Activated naive CD4-positive, alpha-beta T cell treated with anti-CD3 and anti-CD28 coated beads, Interleukin-2, amount 50 U/mL, for 24 hours (primary cell): ENCODE measurements around the gene FHL1.

Experiments used
- H3K27ac Mint-ChIP-seq: one replicate; pipeline ENCODE4 v1.8.0; 2021; ENCODE audit warnings: mild to moderate bottlenecking, mixed read lengths
- H3K27me3 Mint-ChIP-seq: one replicate; pipeline ENCODE4 v1.8.0; 2021; ENCODE audit warnings: mixed read lengths
- H3K36me3 Mint-ChIP-seq: one replicate; pipeline ENCODE4 v1.8.0; 2021; ENCODE audit warnings: mixed read lengths
- H3K4me1 Mint-ChIP-seq: one replicate; pipeline ENCODE4 v1.8.0; 2021; ENCODE audit warnings: mixed read lengths
- H3K4me3 Mint-ChIP-seq: one replicate; pipeline ENCODE4 v1.8.0; 2021; ENCODE audit warnings: mild to moderate bottlenecking, mixed read lengths
- H3K9me3 Mint-ChIP-seq: one replicate; pipeline ENCODE4 v1.8.0; 2021; ENCODE audit warnings: mixed read lengths

FHL1 gene

DNA sequence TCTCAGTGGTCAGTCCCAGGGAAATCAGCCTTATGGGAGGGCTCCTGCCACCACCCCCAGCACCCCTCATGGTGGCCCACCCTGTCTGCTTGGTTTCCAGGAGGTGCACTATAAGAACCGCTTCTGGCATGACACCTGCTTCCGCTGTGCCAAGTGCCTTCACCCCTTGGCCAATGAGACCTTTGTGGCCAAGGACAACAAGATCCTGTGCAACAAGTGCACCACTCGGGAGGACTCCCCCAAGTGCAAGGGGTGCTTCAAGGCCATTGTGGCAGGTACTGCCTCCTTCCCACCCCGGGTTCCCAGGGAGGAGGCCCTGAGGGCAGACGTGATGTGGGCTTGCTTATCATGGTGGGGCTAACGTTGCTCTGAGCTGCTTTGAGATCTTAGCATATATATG, 59.6 kb downstream of the FHL1 start:
- peaks cover 28% of the 10 kb centered on the region for H3K4me1 Mint-ChIP-seq
- H3K36me3 Mint-ChIP-seq, result peaks cover 3% of the 10 kb centered on the region
- H3K27ac Mint-ChIP-seq, result no peak overlapping the region
- H3K4me3 Mint-ChIP-seq, result no peak overlapping the region
- no peaks in the 10 kb centered on the region for H3K27me3 Mint-ChIP-seq
- no peaks in the 10 kb centered on the region for H3K9me3 Mint-ChIP-seq

DNA sequence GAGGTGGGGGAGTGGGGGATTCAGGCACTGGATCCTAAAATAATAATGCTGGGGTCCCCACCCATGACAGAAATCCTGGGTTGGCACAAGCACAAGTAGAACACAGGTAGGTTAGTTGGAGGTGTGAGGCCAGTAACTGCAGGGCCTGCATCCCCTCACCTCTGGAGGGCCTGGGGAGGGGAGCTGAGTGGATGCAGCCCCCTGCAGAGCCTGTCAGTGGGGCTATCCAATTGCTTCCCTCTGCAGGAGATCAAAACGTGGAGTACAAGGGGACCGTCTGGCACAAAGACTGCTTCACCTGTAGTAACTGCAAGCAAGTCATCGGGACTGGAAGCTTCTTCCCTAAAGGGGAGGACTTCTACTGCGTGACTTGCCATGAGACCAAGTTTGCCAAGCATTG, 60.2 kb downstream of the FHL1 start:
- Mint-ChIP-seq H3K27me3 (no peaks in the 10 kb centered on the region), H3K9me3 (no peaks in the 10 kb centered on the region)

DNA sequence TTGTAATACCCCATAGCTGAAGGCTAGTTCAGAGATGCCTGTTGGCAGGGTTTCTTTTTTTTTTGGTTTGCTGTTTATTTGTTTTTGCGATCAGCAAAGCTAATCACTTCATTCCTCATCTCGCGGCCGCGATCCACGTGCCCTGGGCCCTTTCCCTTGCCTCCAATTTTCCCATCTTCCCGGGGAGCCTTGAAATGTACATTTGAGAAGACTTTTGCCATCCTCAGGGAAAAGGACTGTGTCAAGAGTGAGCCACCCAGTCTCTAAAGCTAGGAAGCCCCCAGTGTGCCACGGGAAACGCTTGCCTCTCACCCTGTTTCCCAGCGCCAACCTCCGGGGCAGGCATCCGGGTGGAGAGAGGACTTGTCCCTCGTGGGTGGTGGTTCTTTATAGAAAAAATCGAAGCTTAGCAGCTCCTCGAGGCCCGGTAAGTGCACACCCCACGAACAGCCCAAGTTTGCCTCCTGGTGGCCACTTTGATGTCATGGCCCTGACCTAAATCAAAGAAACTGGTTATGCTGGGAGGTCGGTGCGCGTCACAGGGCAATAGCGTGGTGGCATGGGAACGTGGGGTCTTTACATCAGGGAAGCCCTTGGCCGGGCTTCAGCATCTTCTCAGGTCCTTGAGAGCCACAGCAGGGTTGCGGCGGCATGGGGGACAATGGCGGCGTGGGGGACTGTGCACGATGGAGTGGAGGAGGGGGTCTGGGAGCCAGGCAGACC, 61.8 kb downstream of the FHL1 start:
- Mint-ChIP-seq H3K4me1 (peaks cover 14% of the 10 kb centered on the region), H3K4me3 (no peak overlapping the region), H3K9me3 (no peaks in the 10 kb centered on the region), H3K36me3 (peaks cover 3% of the 10 kb centered on the region), H3K27ac (no peak overlapping the region), H3K27me3 (no peaks in the 10 kb centered on the region)

More for the DNA sequence above, 60.2 kb downstream of the FHL1 start:
- H3K36me3 Mint-ChIP-seq, result peaks cover 3% of the 10 kb centered on the region
- H3K4me3 Mint-ChIP-seq, result no peak overlapping the region
- H3K4me1 Mint-ChIP-seq, result peaks cover 28% of the 10 kb centered on the region
- no peak overlapping the region for H3K27ac Mint-ChIP-seq

DNA sequence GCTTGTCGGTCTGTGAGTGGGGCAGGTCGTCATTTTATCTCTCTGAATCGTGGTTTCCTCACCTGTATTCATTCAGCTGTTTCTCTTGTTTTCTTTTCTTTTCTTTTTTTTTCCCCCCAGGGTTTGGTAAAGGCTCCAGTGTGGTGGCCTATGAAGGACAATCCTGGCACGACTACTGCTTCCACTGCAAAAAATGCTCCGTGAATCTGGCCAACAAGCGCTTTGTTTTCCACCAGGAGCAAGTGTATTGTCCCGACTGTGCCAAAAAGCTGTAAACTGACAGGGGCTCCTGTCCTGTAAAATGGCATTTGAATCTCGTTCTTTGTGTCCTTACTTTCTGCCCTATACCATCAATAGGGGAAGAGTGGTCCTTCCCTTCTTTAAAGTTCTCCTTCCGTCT, 62.4 kb downstream of the FHL1 start:
- no peak overlapping the region for H3K27ac Mint-ChIP-seq
- H3K4me1 Mint-ChIP-seq, result peaks cover 8% of the 10 kb centered on the region
- H3K9me3 Mint-ChIP-seq, result no peaks in the 10 kb centered on the region
- H3K27me3 Mint-ChIP-seq, result no peaks in the 10 kb centered on the region
- peaks cover 3% of the 10 kb centered on the region for H3K36me3 Mint-ChIP-seq
- H3K4me3 Mint-ChIP-seq, result no peak overlapping the region

DNA sequence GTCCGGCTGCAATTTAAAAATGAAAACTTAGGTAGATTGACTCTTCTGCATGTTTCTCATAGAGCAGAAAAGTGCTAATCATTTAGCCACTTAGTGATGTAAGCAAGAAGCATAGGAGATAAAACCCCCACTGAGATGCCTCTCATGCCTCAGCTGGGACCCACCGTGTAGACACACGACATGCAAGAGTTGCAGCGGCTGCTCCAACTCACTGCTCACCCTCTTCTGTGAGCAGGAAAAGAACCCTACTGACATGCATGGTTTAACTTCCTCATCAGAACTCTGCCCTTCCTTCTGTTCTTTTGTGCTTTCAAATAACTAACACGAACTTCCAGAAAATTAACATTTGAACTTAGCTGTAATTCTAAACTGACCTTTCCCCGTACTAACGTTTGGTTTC, 62.9 kb downstream of the FHL1 start:
- no peaks in the 10 kb centered on the region for H3K27me3 Mint-ChIP-seq
- no peaks in the 10 kb centered on the region for H3K9me3 Mint-ChIP-seq
- peaks cover 3% of the 10 kb centered on the region for H3K4me1 Mint-ChIP-seq
- H3K27ac Mint-ChIP-seq, result no peak overlapping the region
- no peak overlapping the region for H3K4me3 Mint-ChIP-seq
- H3K36me3 Mint-ChIP-seq, result peaks cover 3% of the 10 kb centered on the region

DNA sequence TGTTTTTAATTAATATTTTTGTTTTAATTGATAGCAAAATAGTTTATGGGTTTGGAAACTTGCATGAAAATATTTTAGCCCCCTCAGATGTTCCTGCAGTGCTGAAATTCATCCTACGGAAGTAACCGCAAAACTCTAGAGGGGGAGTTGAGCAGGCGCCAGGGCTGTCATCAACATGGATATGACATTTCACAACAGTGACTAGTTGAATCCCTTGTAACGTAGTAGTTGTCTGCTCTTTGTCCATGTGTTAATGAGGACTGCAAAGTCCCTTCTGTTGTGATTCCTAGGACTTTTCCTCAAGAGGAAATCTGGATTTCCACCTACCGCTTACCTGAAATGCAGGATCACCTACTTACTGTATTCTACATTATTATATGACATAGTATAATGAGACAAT, 63.5 kb downstream of the FHL1 start:
- no peak overlapping the region for H3K4me3 Mint-ChIP-seq
- H3K9me3 Mint-ChIP-seq, result no peaks in the 10 kb centered on the region
- no peak overlapping the region for H3K27ac Mint-ChIP-seq
- peaks cover 2% of the 10 kb centered on the region for H3K4me1 Mint-ChIP-seq
- H3K36me3 Mint-ChIP-seq, result peaks cover 3% of the 10 kb centered on the region
- H3K27me3 Mint-ChIP-seq, result no peaks in the 10 kb centered on the region

DNA sequence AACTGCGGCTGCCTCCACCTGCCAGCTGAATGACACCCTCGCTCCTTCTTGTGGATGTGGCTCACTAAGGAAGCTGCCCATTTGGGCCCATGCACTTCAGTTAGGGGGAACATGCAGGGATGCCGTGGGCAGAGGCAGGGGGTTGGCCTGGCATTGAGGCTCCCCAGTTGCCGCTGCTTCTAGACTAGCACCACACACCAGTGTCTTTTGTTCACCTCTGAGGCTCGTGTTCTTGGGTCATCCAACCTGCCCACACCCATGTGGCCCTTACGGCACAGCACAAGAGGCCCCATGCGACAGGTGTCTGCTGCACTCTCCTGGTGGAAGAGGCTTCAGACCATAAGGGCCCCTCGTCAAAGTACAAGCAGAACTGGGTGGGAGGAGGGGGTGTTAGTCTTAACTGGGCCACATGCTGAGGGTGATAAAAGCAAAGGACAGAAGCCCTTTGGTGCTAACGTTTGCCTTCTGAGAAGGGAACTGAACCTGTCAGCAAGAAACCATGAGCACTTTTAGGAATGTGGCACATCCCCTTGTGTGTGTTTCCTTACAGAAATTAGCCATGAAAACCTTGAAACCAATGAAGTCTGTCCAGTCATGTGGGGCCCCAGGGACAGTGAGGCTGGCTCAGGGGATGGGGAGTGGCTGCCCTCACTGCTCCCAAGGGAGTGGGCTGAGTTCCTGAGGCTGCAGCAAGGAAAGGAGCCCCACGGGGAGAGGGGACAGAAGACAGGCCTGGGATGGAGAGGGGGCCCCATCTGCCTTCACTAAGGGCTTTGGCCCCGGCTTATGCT, 64.6 kb downstream of the FHL1 start:
- H3K27me3 Mint-ChIP-seq, result no peaks in the 10 kb centered on the region
- no peaks in the 10 kb centered on the region for H3K9me3 Mint-ChIP-seq
- H3K27ac Mint-ChIP-seq, result no peak overlapping the region
- H3K4me3 Mint-ChIP-seq, result no peak overlapping the region
- H3K4me1 Mint-ChIP-seq, result no peaks in the 10 kb centered on the region
- peaks cover 3% of the 10 kb centered on the region for H3K36me3 Mint-ChIP-seq

DNA sequence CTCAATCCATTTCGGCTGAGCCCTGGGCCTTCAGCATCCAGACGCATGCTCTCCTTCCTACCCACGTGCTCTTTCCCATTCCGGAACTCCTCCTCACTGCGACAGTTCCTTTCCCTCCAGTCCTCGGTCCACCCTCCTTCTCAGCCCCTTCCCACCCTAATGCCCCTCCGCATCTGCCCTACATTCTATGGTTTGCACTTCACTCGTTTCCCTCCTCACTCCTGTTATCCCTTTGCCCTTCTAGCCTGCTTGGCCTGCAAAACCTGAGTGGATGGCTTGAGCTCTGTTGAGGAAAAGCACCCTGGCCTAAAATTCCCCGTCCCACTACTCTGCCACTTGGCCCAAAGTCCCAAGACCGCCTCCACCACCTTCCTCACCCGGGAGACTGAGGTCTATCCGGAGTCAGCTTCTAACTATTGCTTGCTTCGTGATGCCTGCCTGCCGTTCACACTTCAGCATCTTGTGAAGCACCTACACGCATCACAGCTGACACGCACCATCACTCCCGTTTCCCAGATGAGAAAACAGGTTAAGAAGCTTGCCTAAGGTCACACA, 65.3 kb downstream of the FHL1 start:
- Mint-ChIP-seq H3K4me1 (no peaks in the 10 kb centered on the region), H3K9me3 (no peaks in the 10 kb centered on the region), H3K27me3 (no peaks in the 10 kb centered on the region), H3K4me3 (no peak overlapping the region), H3K27ac (no peak overlapping the region), H3K36me3 (peaks cover 3% of the 10 kb centered on the region)

DNA sequence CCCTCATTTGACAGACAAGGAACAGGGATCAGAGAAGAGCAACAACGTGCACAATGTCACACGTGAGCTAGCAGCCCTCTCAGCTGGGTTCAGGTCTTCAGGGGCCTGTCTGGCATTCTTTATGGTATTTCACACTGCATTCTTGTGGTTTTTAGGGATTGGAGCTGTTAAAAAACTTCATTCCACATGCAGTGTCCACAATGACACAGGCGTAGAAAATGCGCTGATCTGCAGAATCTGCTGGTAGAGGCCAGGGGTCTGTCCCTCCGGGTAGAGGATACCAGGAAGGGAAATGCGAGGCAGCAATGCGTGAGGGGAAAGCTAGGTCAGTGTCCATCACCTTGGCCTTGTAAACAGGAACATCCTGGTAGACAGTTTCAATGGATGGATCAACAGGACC, 67.2 kb downstream of the FHL1 start:
- Mint-ChIP-seq H3K27ac (no peak overlapping the region), H3K27me3 (no peaks in the 10 kb centered on the region), H3K36me3 (peaks cover 3% of the 10 kb centered on the region), H3K4me3 (no peak overlapping the region), H3K9me3 (no peaks in the 10 kb centered on the region), H3K4me1 (no peaks in the 10 kb centered on the region)

DNA sequence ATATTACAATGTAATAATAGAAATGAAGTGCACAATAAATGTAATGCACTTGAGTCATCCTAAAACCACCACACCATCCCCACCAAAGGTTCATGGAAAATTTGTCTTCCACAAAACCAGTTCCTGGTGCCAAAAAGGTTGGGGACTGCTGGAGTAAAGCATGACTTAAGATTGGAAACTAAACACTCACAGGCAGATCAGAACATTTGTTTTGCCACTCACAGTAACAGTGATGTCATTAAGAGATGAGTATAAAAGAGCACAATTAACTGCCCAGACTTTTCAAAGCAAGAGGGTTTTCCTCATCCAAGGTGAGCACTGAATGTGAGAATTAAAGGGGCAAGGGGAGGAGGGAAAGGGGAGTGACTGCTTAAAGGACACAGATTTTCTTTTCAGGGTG, 68.2 kb downstream of the FHL1 start:
- no peaks in the 10 kb centered on the region for H3K36me3 Mint-ChIP-seq
- H3K4me3 Mint-ChIP-seq, result no peak overlapping the region
- H3K9me3 Mint-ChIP-seq, result no peaks in the 10 kb centered on the region
- no peaks in the 10 kb centered on the region for H3K27me3 Mint-ChIP-seq
- peak overlapping the region; percentile 41 for H3K27ac Mint-ChIP-seq
- no peaks in the 10 kb centered on the region for H3K4me1 Mint-ChIP-seq

DNA sequence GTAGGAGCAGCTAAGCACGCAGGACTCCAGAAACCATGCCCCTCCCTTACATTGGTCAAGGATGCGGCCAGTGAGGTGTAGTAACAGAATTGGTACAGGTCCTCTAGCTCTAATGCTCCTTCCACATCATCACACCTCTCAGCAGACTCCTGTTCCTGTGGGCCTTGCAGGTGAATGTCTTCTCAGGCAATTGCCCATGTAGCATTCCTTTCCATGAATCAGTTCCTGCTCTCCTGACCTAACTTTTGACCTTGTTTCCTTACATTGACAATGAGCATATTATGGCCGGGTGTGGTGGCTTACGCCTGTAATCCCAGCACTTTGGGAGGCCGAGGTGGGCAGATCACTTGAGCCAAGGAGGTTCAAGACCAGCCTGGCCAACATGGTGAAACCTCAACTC, 72.6 kb downstream of the FHL1 start:
- Mint-ChIP-seq H3K27ac (no peak overlapping the region), H3K9me3 (no peaks in the 10 kb centered on the region), H3K4me1 (no peaks in the 10 kb centered on the region), H3K4me3 (no peak overlapping the region), H3K27me3 (no peaks in the 10 kb centered on the region), H3K36me3 (no peaks in the 10 kb centered on the region)

DNA sequence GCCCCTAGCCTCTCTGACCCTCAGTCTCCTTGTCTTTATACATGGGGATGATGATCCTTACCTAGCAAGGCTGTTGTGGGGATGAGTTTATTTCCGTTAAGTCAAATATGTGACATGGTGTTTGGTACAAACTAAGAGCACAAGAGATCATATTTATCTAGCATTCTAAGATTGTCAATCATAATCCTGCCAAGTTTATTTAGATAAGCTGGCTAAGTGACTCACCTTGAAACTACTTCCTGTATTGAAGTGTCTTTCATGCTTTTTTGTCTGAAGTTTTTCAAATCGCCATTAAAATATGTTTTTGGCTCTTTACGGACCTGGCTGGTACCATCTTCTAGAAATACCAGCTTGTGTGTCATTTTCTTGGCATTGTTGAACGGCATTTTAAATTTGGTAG, 73.2 kb downstream of the FHL1 start:
- Mint-ChIP-seq H3K36me3 (peaks cover 2% of the 10 kb centered on the region), H3K27ac (no peak overlapping the region), H3K4me1 (no peaks in the 10 kb centered on the region), H3K27me3 (no peaks in the 10 kb centered on the region), H3K4me3 (no peak overlapping the region), H3K9me3 (no peaks in the 10 kb centered on the region)

DNA sequence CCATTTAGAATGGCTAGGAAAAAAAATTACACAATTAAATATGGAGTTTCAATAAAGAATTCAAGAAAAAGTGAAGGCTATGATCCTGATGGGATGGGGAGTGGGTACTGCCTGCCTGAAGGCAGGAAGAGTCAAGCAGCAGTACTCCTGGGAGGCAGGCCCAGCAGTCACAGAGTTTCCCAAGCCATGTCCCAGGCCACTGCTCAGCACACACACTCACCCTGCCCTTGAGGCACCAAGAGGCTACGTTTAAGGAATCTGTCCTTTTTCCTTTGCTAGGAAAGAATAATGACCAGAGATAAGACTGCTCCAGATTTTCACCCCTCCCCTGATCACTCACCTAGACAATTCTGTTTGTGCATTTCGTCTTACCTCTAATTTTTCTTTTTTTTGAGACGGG, 73.6 kb downstream of the FHL1 start:
- H3K27ac Mint-ChIP-seq, result no peak overlapping the region
- H3K4me1 Mint-ChIP-seq, result no peaks in the 10 kb centered on the region
- H3K9me3 Mint-ChIP-seq, result no peaks in the 10 kb centered on the region
- H3K36me3 Mint-ChIP-seq, result peaks cover 2% of the 10 kb centered on the region
- no peaks in the 10 kb centered on the region for H3K27me3 Mint-ChIP-seq
- H3K4me3 Mint-ChIP-seq, result no peak overlapping the region

DNA sequence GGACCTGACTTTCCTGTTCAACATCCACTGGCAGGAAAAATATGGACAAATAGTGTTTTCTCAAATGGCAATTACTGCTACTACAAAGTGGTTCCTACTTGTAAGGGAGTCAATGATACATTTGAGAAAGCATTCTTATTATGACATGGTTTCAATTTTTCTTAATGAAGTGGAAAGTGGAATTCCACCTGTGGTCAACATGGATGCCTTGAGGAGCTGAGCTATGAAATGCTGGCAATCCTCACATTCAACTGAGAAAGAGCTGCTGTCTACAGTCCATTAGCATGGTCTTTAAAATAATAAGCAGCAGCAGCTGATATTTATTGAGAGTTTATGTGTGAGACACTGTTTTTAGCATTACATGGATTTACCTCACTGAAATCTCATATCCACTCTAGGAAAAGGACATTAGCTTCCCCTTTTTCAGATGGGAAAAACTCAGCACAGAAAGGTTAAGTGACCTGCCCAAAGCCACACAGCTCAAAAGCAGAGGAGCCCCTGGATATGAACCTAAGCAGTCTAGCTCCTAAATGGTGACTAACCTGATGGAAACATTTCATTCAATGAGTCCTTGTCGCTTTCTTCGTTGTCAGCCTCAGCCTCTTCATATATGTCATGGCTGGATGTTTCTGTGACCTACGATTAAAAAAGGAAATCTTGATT, 74.6 kb downstream of the FHL1 start:
- Mint-ChIP-seq H3K9me3 (no peaks in the 10 kb centered on the region), H3K27ac (no peak overlapping the region), H3K4me3 (no peak overlapping the region), H3K36me3 (peaks cover 2% of the 10 kb centered on the region), H3K27me3 (no peaks in the 10 kb centered on the region), H3K4me1 (no peaks in the 10 kb centered on the region)

DNA sequence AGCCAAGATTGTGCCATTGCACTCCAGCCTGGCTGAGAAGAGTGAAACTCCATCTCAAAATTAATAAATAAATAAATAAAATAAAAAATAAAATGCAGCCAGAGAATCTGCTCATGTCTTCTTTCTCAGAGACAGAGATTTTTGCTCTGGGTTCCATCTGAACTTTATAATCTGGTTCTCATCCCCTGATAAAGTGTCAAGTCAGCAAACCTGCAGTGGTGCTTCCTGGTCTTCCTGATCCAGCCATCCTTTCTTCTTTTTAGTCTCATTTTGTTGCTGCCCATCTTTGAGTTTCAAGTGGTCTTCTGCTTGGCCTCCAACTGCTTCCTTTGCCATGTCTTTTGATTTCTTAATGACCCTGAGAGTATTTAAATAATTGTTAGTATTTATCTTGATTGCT, 79.7 kb downstream of the FHL1 start:
- Mint-ChIP-seq H3K9me3 (no peaks in the 10 kb centered on the region), H3K4me3 (no peak overlapping the region), H3K4me1 (peaks cover 20% of the 10 kb centered on the region), H3K36me3 (peaks cover 3% of the 10 kb centered on the region), H3K27ac (peak overlapping the region; percentile 47), H3K27me3 (no peaks in the 10 kb centered on the region)
